Retinal pigment epithelial cell (primary cell): Measurements from ENCODE around the gene FGF14.

Experiments
- DNase-seq: peaks from one replicate; pipeline ENCODE4 v3.0.0-alpha.2; 2010; ENCODE audit warnings: low read depth
- H3K4me3 ChIP-seq: 2 replicates; pipeline ENCODE4 v1.5.1; 2011; ENCODE audit warnings: mild to moderate bottlenecking, low read length, control low read depth, moderate library complexity
- TF ChIP-seq, protein P1 (sequence below): conservative IDR thresholded peaks from 2 replicates; pipeline ENCODE4 v1.5.1; 2011; ENCODE audit warnings: low read depth, low read length, control low read depth, inconsistent platforms

The FGF14 gene

DNA sequence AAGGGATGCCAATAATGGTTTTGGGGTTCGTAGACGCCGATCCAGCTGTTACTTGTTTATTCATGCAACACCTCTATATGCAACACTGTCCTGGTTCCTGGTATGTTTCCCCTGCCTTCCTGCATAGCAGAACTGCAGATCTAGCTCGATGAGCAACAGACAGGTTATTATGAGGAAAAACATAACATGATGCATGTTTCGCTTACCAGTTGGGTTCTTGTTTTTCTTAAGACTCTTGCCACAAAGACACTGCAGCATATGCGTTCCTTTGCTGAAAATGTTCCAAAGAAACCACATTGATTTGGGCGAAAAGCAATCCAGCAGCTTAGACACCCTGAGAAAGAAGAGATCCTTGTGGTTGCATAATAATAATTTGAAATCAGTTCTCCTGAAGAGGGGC lies 583 bp downstream of the FGF14 start:
- H3K4me3 ChIP-seq: peak overlapping the region; percentile 60
- DNase-seq: no peak
- TF ChIP-seq, protein P1, sequence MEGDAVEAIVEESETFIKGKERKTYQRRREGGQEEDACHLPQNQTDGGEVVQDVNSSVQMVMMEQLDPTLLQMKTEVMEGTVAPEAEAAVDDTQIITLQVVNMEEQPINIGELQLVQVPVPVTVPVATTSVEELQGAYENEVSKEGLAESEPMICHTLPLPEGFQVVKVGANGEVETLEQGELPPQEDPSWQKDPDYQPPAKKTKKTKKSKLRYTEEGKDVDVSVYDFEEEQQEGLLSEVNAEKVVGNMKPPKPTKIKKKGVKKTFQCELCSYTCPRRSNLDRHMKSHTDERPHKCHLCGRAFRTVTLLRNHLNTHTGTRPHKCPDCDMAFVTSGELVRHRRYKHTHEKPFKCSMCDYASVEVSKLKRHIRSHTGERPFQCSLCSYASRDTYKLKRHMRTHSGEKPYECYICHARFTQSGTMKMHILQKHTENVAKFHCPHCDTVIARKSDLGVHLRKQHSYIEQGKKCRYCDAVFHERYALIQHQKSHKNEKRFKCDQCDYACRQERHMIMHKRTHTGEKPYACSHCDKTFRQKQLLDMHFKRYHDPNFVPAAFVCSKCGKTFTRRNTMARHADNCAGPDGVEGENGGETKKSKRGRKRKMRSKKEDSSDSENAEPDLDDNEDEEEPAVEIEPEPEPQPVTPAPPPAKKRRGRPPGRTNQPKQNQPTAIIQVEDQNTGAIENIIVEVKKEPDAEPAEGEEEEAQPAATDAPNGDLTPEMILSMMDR: no peak

DNA sequence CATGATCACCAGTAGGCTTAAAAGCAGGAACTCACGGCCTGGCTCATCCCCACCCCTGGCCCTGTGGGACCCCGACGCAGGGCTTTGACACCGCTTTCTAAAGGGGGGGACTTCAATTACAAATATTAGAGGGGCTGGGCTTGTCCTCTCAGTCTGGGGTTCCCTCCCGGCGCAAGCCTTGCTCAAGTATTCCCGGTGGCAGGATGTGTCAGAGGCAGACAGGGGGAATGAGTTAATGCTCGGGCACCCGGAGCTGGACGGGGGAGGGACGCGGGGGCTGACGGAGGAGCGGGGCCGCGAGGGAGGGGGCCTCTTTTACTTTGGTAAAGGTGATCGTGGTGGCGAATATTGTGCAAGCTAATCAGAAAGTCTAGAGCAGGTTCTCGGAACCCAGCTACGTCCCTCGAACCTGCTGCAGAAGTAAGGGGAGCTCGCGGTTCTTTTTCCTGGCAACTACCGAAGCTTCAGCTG lies 1.1 kb downstream of the FGF14 start:
- H3K4me3 ChIP-seq: peak overlapping the region; percentile 60
- no peak for DNase-seq
- TF ChIP-seq, protein P1: no peak

DNA sequence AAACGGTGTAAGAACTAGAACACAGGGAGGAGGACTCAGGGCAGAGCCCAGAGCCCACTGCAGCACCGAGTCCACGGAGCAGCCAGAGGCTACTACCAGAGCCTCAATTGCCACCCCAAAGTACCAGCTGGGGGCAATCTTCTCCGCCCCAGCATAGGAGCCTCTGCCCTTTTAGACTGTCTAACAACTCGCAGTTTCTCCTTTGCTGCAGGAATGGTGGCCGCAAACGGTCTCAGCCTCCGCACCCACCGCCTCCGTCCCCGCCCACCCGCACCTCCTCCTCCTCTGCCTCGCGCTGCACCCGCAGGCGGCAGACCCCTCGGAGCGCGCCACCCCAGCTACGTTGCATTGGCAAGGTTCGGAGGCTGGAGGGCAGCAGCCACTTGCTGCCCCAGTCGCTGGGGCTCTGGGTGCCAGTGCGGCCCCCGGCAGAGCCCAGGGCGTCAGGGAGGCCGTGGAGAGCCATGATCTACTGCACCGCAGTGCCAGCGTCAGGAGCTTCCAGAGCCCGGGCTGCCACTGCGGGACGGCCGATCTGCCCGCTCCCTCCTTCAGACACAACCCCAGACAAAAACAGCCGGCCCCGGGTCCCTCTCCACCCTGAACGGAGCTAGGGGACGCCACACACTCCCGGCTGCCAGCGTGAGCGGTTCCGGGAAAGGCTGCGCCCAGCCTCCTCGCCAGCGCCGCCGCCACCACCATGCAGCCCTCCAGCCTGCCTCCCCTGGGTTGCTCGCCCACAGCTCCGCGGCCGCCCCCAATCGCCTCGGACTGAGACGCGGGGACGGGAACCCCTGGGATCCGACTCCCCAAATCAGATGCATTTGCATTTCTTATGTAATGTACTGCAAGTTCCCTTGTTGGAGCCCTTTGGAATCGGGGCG lies 1.8 kb downstream of the FGF14 start:
- TF ChIP-seq, protein P1: peak; percentile 46
- no peak for DNase-seq

DNA sequence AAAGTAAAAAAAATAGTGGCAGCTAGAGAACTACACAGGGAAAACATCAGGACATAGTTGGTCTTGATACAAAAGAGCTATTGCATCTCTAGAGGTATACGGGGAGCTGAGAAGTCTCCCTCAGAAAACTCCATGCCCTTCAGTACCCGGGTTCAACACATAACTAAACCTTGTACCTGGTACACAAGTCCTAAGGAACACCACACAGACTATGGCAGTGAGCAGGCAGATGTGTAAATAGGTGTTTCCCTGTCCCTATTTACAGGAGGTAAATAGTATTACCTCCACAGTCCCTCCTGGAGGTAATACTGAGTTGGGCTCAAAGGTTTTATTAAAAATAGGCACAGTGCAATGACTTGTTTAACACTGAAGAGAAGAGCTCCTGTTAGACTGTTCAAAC lies 5.9 kb downstream of the FGF14 start:
- TF ChIP-seq, protein P1: no peak
- DNase-seq: no peak
- H3K4me3 ChIP-seq: no peak overlapping the region

More for the DNA sequence above, 1.8 kb downstream of the FGF14 start:
- H3K4me3 ChIP-seq: peak overlapping the region; percentile 60

DNA sequence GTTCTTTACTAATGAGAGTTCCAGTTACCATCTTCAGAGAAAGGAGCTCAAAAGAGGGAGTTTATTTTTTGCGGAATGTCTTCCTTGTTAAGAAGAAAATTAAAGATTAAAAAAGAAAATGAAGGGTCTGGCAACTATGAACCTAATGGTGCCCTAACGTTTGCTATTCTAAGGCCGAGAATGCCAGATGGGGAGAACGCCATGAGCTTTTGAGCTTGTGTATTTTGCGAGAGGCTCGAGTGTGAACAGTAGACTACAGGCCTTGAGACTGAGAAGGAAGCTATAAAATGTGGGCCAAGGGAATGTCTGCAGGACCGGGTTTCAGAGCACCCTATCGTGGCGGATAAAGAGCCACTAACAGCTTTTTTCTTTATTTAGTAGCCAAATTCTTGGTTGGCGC lies 6.7 kb downstream of the FGF14 start:
- H3K4me3 ChIP-seq: peak overlapping the region; percentile 75
- TF ChIP-seq, protein P1: no peak
- DNase-seq: no peak

DNA sequence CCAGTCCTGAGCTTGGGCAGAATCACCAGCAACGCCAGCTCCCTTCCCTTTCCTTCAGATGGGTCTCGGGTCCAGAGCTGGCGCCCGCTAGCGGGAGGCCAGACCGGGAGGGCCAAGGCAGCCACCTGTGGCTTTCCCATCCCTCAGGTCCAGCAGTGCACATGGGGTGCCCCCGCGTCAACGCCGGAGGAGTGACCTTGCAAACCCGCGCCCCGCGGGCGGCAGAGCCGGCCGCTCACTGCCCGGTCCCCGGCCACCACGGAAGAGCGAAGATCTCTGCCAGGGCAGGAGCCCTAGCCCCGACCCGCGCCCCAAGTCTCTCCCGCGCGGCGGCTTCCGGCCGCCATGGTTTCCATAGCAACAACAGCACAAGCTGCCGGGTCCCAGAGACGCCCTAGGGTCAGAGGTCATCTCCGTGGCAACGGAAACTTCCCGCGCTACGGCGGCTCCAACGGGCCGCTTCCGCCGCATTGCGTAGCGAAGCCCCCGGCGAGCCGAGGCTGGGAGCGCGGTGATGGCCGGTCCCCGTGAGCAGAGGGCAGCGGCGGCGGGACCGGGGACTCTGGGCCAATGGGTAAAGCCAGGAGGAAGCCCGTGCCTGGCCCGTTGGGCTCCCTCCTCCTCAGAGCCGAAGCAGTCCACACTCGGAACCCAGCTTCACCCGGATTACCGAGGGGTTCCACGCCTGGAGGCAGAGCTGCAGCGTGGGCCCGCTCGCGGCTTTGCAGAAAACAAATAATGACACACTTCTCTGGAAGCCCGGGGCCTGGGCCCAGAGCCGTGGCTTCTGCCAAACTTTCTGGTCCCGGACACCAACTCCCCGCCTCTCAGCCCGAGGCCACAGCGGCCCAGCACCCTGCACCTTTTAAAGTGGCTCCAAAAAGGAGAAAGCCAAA lies 7.4 kb downstream of the FGF14 start:
- TF ChIP-seq, protein P1: peak; percentile 62
- peak overlapping the region; percentile 75 for H3K4me3 ChIP-seq

More for the DNA sequence above, 7.4 kb downstream of the FGF14 start:
- peak; percentile 60 for DNase-seq
